NAMALWA (cell line): ENCODE data around the gene PSIP1.
A peak's percentile ranks its signal among the peaks of the same experiment; 100 is the strongest.
"Not testable (repeated sequence)": the region's sequence is repeated elsewhere in the genome, so short reads cannot be mapped to it uniquely, and the experiment has no call there.

Source experiments
- DNase-seq: peaks from one replicate; pipeline ENCODE4 v3.0.0-alpha.2; 2015; ENCODE audit warnings: low spot score

The PSIP1 gene

DNA sequence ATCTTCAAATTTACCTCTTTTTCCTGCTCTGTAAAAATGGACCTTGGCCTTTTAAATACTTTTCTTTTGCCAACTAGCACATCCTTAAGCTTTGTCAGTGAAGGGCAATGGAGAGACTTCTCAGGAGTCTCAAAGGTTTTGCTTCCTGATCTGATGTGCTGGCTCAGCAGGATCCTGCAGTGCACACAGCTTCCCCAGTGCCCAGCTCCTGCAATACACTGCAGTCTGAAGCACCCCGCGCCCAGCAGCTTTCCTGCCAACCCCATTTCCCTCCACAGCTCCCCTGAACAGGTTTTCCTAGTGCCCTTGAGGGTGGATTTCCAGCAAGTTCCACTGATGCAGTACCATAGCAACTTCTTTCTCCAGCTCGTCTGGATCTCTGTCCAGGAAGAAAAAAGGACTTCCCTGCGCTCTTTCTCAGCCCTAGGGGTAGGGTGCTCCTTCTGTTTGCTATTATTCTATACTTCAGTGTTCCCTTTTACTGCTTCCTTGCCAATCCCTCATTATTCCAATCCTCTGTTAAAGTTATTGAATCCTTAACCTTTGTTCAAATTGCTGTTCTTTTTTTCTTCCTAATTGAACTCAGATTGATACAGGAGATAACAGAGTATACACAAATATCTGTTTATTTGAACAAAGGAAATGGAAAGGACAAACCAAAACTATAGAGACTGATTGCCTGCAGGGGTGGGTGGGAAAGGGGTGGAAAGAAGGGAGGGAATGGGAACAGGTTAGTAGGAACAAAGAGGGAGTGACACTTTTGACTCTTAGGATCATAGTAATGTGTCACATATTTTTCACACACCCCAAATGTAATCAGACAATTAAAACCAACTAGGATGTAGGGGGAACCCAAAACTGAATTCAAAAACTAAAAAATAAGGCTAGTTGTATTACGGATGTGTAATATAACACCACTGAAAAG, 79.6 kb downstream of the PSIP1 start:
- DNase-seq: no peak

DNA sequence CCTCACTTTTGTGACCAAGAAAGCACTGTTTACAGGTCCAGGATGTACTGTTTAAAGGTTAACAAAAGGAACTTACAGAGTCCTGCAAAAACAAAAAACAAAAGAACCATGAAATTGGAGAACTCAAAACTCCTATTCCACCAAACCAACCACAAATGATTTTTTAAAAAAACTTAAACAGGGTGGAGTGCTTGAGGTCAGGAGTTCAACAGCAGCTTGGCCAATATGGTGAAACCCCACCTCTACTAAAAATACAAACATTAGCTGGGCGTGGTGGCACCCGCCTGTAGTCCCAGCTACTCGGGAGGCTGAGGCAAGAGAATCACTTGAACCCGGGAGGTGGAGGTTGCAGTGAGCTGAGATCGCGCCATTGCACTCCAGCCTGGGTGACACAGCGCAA, 83.1 kb downstream of the PSIP1 start:
- DNase-seq: not testable (repeated sequence)

DNA sequence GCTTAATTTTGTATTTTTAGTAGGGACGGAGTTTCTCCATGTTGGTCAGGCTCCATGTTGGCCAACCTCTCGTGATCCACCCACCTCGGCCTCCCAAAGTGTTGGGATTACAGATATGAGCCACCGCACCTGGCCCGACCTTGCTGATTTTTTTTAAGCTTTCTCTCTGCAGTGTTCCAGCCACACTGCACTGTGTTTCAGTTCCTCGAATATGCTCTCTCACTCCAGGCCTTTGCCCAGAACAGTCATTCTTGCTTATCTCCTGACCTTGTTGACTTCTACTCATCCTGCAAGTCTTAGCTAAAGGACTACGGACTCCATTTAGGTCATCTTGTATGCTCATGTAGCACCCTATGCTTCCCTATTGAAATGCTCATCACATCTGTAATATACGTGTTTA, 84.8 kb downstream of the PSIP1 start:
- no peak for DNase-seq

DNA sequence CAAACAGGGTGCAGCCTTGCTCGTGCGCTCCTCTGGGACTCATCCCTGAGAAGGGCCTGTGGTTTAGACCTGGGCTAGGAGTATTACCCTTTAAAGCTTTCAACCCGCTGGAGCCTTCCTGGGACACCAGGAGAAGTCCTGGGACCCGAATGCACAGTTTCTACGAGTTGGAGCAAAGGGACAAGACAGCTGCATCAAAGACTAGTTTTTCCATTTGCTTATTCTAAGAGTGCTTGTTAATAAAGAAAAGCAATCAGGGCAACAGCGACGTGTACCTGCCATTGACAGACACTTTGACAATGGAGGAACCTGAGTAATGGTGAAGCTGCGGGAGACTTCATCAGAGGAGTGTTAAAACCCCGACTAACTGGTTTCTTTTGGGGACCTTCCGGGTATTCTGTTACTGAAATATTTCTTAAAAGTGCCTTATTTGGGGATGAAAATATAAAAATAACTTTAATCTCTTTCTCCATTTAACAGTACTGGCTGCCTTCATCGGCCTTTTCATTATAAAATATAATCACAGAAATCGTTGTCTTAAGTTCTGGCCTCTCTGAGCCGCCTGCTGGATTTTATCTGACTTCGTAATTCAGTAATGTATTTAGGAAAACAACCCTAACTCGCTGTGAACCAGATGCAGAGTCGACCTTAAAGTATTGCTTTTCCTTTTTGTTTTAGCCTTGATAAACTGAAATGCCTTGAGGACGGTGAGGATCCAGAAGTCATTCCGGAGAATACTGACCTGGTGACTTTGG, 87.4 kb downstream of the PSIP1 start:
- DNase-seq: peak; percentile 65

DNA sequence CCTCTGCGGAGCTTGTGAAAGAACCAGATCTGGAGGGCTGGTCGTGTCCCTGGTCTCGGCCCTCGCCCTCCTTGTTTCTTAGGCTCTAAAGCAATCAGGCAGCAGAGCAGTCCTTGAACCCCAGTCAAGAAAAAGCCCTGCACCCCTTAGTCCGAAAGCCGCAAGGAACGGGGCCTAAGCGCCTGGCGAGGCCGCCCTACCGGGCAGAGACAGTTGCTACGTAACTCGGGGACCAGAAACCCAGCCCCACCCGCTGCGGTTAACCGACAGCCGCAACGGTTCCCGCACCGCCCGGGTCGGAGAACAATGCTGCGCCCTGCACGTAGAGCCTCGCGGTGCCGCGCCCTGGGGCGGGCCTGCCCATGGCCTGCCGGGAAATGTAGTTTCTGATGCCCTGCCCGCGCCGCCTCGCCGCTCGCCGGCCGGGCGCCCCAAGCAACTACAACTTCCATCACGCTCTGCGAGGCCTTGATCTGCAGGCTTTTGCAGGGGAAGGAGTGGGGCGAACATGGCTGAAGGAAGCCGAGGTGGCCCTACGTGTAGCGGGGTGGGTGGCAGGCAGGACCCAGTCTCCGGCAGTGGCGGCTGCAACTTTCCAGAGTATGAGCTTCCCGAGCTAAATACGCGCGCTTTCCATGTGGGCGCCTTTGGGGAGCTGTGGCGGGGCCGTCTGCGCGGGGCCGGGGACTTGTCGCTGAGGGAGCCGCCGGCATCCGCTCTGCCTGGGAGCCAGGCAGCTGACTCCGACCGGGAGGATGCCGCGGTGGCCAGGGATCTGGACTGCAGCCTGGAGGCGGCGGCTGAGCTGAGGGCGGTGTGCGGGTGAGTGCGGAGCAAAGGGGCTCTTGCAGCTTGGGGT, 88.2 kb downstream of the PSIP1 start, which contains the start of gene SNAPC3:
SNAPC3 (plus strand) TSS at position 505 of the 859 bp plus-strand sequence; CDS start at position 509, 4 bp downstream.
- peak; percentile 95 for DNase-seq

DNA sequence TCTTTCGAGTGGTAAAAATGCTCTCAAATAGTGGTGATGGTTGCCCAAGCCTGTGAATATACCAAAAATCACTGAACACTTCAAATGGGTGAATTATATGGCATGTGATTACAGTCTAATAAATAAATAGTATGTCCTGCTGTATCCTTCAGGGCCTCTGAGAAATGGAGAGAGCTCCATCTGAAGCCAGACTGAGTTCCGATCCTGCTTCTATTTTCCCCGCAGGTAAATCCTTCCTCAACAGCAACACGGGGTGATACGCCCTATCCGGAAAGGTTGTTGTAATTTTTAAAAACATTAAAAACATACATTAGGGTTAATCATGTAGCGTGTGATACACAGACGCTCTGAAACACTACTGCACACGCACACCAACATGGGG, 88.8 kb downstream of the PSIP1 start:
- peak; percentile 19 for DNase-seq

DNA sequence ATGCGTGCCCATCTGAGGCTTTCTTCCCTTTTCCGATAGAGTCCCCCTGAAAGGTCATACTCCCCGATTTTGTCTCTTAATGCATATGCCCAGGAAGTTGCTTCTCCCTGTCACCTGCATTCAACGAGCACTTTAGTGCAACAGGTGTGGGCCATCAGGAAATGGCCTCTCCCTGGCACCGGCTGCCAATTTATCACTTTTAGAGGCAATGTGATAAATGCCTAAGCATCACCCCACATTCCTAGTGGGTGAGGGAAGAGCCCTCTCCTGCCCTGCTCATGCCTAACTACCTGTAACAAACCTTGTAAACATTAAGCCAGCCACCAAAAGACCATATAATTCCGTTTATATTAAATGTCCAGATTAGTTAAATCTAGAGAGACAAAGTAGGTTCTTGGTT, 89.2 kb downstream of the PSIP1 start:
- no peak for DNase-seq

DNA sequence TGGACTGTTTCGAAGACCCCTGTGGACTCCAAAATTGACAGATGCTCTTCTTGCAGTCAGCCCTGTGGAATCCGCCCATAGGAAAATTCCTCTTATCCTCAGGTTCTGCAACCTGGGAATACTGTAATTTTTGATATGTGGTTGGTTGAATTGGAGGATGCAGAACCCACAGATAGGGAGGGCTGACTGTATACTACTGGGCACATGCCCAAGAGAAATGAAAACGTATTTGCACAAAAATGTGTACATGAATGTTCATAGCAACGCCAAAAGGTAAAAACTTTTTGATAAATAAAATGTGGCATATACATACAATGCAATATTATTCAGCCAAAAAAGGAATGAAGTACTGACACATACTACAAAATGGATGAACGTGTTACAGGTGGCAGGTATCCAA, 90.0 kb downstream of the PSIP1 start:
- DNase-seq: no peak

DNA sequence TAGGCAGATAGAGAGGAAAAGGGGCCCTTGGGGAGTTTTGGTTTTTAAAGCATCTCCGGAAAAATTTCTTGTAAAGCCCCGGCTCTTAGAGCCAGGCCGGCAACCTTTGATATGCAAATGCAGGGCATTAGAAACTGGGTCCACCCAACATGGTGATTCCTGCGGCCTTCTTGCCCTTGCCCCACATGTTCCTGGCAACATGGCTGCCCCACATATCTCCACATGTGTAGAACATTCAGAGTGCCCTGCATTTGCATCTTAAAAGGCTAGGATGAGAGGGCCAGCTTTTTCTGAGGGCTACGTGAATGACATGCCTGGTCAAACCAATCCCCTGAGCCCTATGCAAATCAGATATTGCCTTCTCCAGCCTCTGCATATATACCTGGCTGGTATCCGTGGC, 93.1 kb downstream of the PSIP1 start:
- DNase-seq: no peak

DNA sequence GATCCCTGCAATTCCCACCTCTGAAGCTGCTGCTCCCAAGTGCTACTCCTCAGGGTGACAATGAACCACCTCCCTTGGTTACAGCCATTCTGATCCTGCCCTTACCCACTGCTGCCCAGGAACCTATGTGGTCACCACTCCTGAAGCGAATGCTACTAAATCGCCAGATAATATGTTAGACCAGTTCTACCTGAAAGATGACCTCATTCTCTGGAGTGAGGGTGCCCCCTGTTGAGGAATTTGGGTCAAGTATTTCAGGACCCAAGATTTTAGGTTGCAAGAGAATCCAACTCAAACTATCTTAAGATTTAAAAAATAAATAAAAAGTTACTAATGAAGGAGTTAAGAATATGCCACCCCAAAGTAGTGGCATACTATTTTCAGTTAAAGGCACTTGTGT, 93.9 kb downstream of the PSIP1 start:
- DNase-seq: peak; percentile 52
